H1 (cell line): ENCODE results near the gene CELF6. TPM values are rescaled to one million over a fixed set of nuclear protein-coding genes. Genes with fewer than 3 reads are reported as not detected.

Source experiments
- CTCF ChIA-PET: fragments of 300-600 bp; sonication (Branson Sonifier 250); formaldehyde crosslinking; loops from one replicate; lab custom pipeline; 2021; ENCODE audit not compliant: partially characterized antibody; lab: Charles Lee
- POLR2A ChIA-PET: fragments of 300-600 bp; sonication (Branson Sonifier 250); formaldehyde crosslinking; loops from one replicate; lab custom pipeline; 2021; ENCODE audit warnings: inconsistent platforms; ENCODE audit not compliant: partially characterized antibody; lab: Charles Lee
- DNase-seq, 2 experiments: peaks; one replicate each; pipeline versions ENCODE4 v3.0.0 to v3.0.0-alpha.2; 2010 to 2022; ENCODE audit warnings: low spot score in 2 of 2, low read depth in 1 of 2, mixed read lengths in 1 of 2
- FAIRE-seq: peaks from 2 replicates; lab custom pipeline; 2011; peaks lifted over from hg19 to GRCh38; lab: Jason Lieb, UNC
- H2AFZ ChIP-seq: 2 replicates; pipeline ENCODE4 v1.8.1; 2012; ENCODE audit warnings: low read length, inconsistent platforms
- H2AK5ac ChIP-seq: 2 replicates; pipeline ENCODE4 v1.6.1; 2013; ENCODE audit warnings: low read depth, low read length
- H2BK120ac ChIP-seq: replicated peaks from 2 replicates; pipeline ENCODE3; 2013; ENCODE audit warnings: low read depth, low read length, inconsistent platforms
- H2BK12ac ChIP-seq: 2 replicates; pipeline ENCODE4 v1.6.1; 2013; ENCODE audit warnings: low read depth, low read length
- H2BK15ac ChIP-seq: 2 replicates; pipeline ENCODE4 v1.6.1; 2013; ENCODE audit warnings: low read length
- H2BK20ac ChIP-seq: 2 replicates; pipeline ENCODE4 v1.6.1; 2013; ENCODE audit warnings: low read length
- H2BK5ac ChIP-seq: 2 replicates; pipeline ENCODE4 v1.6.1; 2013; ENCODE audit warnings: low read depth, low read length
- H3K14ac ChIP-seq: 2 replicates; pipeline ENCODE4 v1.6.1; 2013; ENCODE audit warnings: inconsistent platforms; ENCODE audit not compliant: insufficient read length
- H3K18ac ChIP-seq: 2 replicates; pipeline ENCODE4 v1.6.1; 2013; ENCODE audit warnings: low read length; ENCODE audit errors: extremely low read depth
- H3K23ac ChIP-seq: 2 replicates; pipeline ENCODE4 v1.6.1; 2013; ENCODE audit warnings: inconsistent platforms; ENCODE audit not compliant: insufficient read length
- H3K23me2 ChIP-seq: 2 replicates; pipeline ENCODE4 v1.6.1; 2013; ENCODE audit warnings: low read depth, low read length
- H3K27ac ChIP-seq: 2 replicates; pipeline ENCODE4 v1.6.1; 2011; ENCODE audit warnings: low read depth, low read length, inconsistent platforms
- H3K27me3 ChIP-seq, 4 experiments: replicated peaks in 1 of 4; 1 replicate in 1 of 4; 2 replicates in 3 of 4; pipeline versions ENCODE4 v1.6.1 to v1.8.1; 2011 to 2013; ENCODE audit warnings: low read length in 3 of 4, mild to moderate bottlenecking in 3 of 4, inconsistent platforms in 2 of 4, mixed read lengths in 2 of 4, moderate library complexity in 1 of 4; ENCODE audit not compliant: control insufficient read depth in 3 of 4, insufficient read depth in 3 of 4; ENCODE audit errors: extremely low read depth in 1 of 4
- H3K36me3 ChIP-seq, 4 experiments: 2 replicates each; pipeline versions ENCODE4 v1.6.1 to v1.8.1; 2011 to 2013; ENCODE audit warnings: mild to moderate bottlenecking in 4 of 4, low read length in 3 of 4, moderate library complexity in 2 of 4, control low read depth in 1 of 4, inconsistent platforms in 1 of 4; ENCODE audit not compliant: insufficient read depth in 4 of 4, control insufficient read depth in 2 of 4
- H3K4ac ChIP-seq: replicated peaks from 2 replicates; pipeline ENCODE3; 2013; ENCODE audit warnings: low read length, low read depth, mixed read lengths, inconsistent platforms; ENCODE audit not compliant: insufficient read length
- H3K4me1 ChIP-seq, 4 experiments: replicated peaks in 1 of 4; 1 replicate in 1 of 4; 2 replicates in 3 of 4; pipeline versions ENCODE4 v1.6.1 to v1.8.1; 2011 to 2013; ENCODE audit warnings: low read length in 3 of 4, inconsistent platforms in 2 of 4, mixed read lengths in 1 of 4; ENCODE audit not compliant: insufficient read depth in 4 of 4, control insufficient read depth in 3 of 4
- H3K4me2 ChIP-seq, 2 experiments: 2 replicates each; pipeline versions ENCODE4 v1.6.1 to v1.8.1; 2011 to 2013; ENCODE audit warnings: low read depth in 2 of 2, low read length in 2 of 2, control low read depth in 1 of 2, inconsistent platforms in 1 of 2, mild to moderate bottlenecking in 1 of 2; ENCODE audit not compliant: insufficient read depth in 1 of 2
- H3K4me3 ChIP-seq, 4 experiments: fragments of 200-600, 300-600 bp in 1 of 4; sonication (generic), shearing (Covaris generic), sonication (Bioruptor Twin) in 1 of 4; 2 replicates each; pipeline versions ENCODE4 v1.5.1 to v1.8.1; 2011 to 2016; ENCODE audit warnings: low read length in 4 of 4, low read depth in 3 of 4, control low read depth in 2 of 4, inconsistent platforms in 2 of 4, mild to moderate bottlenecking in 2 of 4, mixed read lengths in 1 of 4, moderate library complexity in 1 of 4; ENCODE audit not compliant: insufficient read depth in 2 of 4; ENCODE audit errors: extremely low read depth in 1 of 4
- H3K56ac ChIP-seq: replicated peaks from 2 replicates; pipeline ENCODE3; 2013; ENCODE audit warnings: low read depth, mild to moderate bottlenecking, mixed read lengths, low read length, inconsistent platforms; ENCODE audit not compliant: insufficient read length
- H3K79me1 ChIP-seq: 2 replicates; pipeline ENCODE4 v1.6.1; 2013; ENCODE audit warnings: low read depth, low read length, control low read depth
- H3K79me2 ChIP-seq, 2 experiments: 2 replicates each; pipeline versions ENCODE4 v1.6.1 to v1.8.1; 2012 to 2013; ENCODE audit warnings: low read length in 2 of 2, mild to moderate bottlenecking in 2 of 2, inconsistent platforms in 1 of 2; ENCODE audit not compliant: insufficient read depth in 2 of 2, control insufficient read depth in 1 of 2
- H3K9ac ChIP-seq, 4 experiments: replicated peaks in 1 of 4; 1 replicate in 1 of 4; 2 replicates in 3 of 4; pipeline versions ENCODE4 v1.6.1 to v1.8.1; 2011 to 2013; ENCODE audit warnings: low read depth in 3 of 4, low read length in 3 of 4, control low read depth in 2 of 4, mild to moderate bottlenecking in 2 of 4, moderate library complexity in 2 of 4, inconsistent platforms in 1 of 4; ENCODE audit errors: extremely low read depth in 1 of 4
- H3K9me3 ChIP-seq, 2 experiments: 2 replicates each; pipeline versions ENCODE4 v1.6.1 to v1.8.1; 2012 to 2013; ENCODE audit warnings: mild to moderate bottlenecking in 2 of 2, moderate library complexity in 2 of 2, control low read depth in 1 of 2, inconsistent platforms in 1 of 2, low read depth in 1 of 2, low read length in 1 of 2, mixed read lengths in 1 of 2; ENCODE audit not compliant: insufficient read depth in 2 of 2
- H4K20me1 ChIP-seq, 2 experiments: replicated peaks in 1 of 2; 2 replicates each; pipeline versions ENCODE3 to v1.8.1; 2011 to 2013; ENCODE audit warnings: inconsistent platforms in 2 of 2, low read length in 2 of 2, mild to moderate bottlenecking in 1 of 2; ENCODE audit not compliant: insufficient read depth in 2 of 2, control insufficient read depth in 1 of 2
- H4K5ac ChIP-seq: 2 replicates; pipeline ENCODE4 v1.6.1; 2013; ENCODE audit warnings: low read length, low read depth, mixed read lengths, inconsistent platforms; ENCODE audit not compliant: insufficient read length
- H4K8ac ChIP-seq: 2 replicates; pipeline ENCODE4 v1.8.0; 2013; ENCODE audit warnings: mild to moderate bottlenecking, moderate library complexity, low read length, inconsistent platforms; ENCODE audit not compliant: insufficient read depth; ENCODE audit errors: extremely low read depth
- H4K91ac ChIP-seq: replicated peaks from 2 replicates; pipeline ENCODE3; 2013; ENCODE audit warnings: low read length, mixed read lengths, inconsistent platforms; ENCODE audit not compliant: insufficient read length
- BACH1 ChIP-seq: IDR thresholded peaks from 2 replicates; pipeline ENCODE4 v1.6.1; 2012; ENCODE audit warnings: low read length, improper control_type of control experiment
- BCL11A ChIP-seq, 2 experiments: IDR thresholded peaks; one replicate each; pipeline ENCODE4 v1.6.1; 2011; ENCODE audit warnings: low read depth in 2 of 2, low read length in 2 of 2, mild to moderate bottlenecking in 2 of 2
- BRCA1 ChIP-seq: IDR thresholded peaks from 2 replicates; pipeline ENCODE4 v1.6.1; 2012; ENCODE audit warnings: low read depth, low read length, improper control_type of control experiment
- CBX8 ChIP-seq: fragments of 300-800, 300-1000 bp; sonication (generic); IDR thresholded peaks from 2 replicates; pipeline ENCODE4 v1.7.1; 2016; ENCODE audit warnings: low read depth, low read length, borderline replicate concordance
- CTBP2 ChIP-seq: IDR thresholded peaks from 2 replicates; pipeline ENCODE4 v1.7.0; 2011; ENCODE audit warnings: borderline replicate concordance, mild to moderate bottlenecking, moderate library complexity, mixed read lengths, low read length; ENCODE audit not compliant: insufficient read depth, insufficient read length
- GTF2F1 ChIP-seq: IDR thresholded peaks from 2 replicates; pipeline ENCODE4 v1.6.1; 2012; ENCODE audit warnings: low read depth, low read length, improper control_type of control experiment, borderline replicate concordance
- JUND ChIP-seq: IDR thresholded peaks from 2 replicates; pipeline ENCODE4 v1.6.1; 2011; ENCODE audit warnings: mild to moderate bottlenecking, improper control_type of control experiment, low read length
- KDM5A ChIP-seq: fragments of 200-600 bp; IDR thresholded peaks from 2 replicates; pipeline ENCODE4 v1.7.1; 2012; ENCODE audit warnings: mild to moderate bottlenecking, low read length, inconsistent platforms, mixed read lengths
- RAD21 ChIP-seq, 2 experiments: IDR thresholded peaks in 1 of 2; conservative IDR thresholded peaks in 1 of 2; 2 replicates each; pipeline ENCODE4 v1.6.1; 2011; ENCODE audit warnings: low read depth in 2 of 2, low read length in 2 of 2, improper control_type of control experiment in 1 of 2, inconsistent platforms in 1 of 2, mild to moderate bottlenecking in 1 of 2, moderate library complexity in 1 of 2
- SIN3A ChIP-seq, 2 experiments: IDR thresholded peaks in 1 of 2; conservative IDR thresholded peaks in 1 of 2; 2 replicates each; pipeline ENCODE4 v1.6.1; 2011 to 2012; ENCODE audit warnings: low read length in 2 of 2, improper control_type of control experiment in 1 of 2, low read depth in 1 of 2, mild to moderate bottlenecking in 1 of 2
- TCF12 ChIP-seq: IDR thresholded peaks from 2 replicates; pipeline ENCODE4 v1.6.1; 2011; ENCODE audit warnings: low read depth, mild to moderate bottlenecking, low read length
- TEAD4 ChIP-seq: IDR thresholded peaks from 2 replicates; pipeline ENCODE4 v1.6.1; 2012; ENCODE audit warnings: low read depth, low read length, inconsistent platforms, mixed read lengths
- WGBS, 2 experiments: shearing (Covaris generic) in 1 of 2; methylation state at CpG; one replicate each; pipeline versions ENCODE4 v1.1.6 to v1.1.7; 2013 to 2015; ENCODE audit warnings: low lambda C conversion rate in 2 of 2, mixed read lengths in 2 of 2, inconsistent platforms in 1 of 2, low coverage in 1 of 2, missing lambda C conversion rate in 1 of 2; ENCODE audit not compliant: insufficient replicate concordance in 2 of 2, insufficient coverage in 1 of 2, insufficient read length in 1 of 2; ENCODE audit errors: extremely low coverage in 1 of 2, missing lambda C conversion rate in 1 of 2; 5-methylcytosine and 5-hydroxymethylcytosine counted together
- polyA plus RNA-seq, 7 experiments: library from polyadenylated mRNA; depleted of rRNA in 3 of 7; stranded (reverse) in 5 of 7; unstranded in 2 of 7; fragments of >200 nt in 5 of 7; fragments of 200-250 nt in 2 of 7; gene quantifications; 1 replicate in 5 of 7; 2 replicates in 1 of 7; 4 replicates in 1 of 7; pipeline versions ENCODE4 v1.2.1 to v1.2.3, GENCODE V29; 2011 to 2013; ENCODE audit warnings: missing spikeins in 2 of 7, mixed read lengths in 2 of 7
- total RNA-seq: library from RNA; stranded (reverse); fragmentation: NEBNext Ultra II Directional; extraction: Animal tissue kit (Norgen Biotek cat#: 25700); gene quantifications from 2 replicates; pipeline ENCODE4 v1.2.1, GENCODE V29; 2021

Gene CELF6
- total and polyA plus RNA-seq, 2 of the 8 experiments (the other 6 are each of a cell fraction or from before 2014, with no cell fraction given): 0.09 to 0.19 TPM

DNA sequence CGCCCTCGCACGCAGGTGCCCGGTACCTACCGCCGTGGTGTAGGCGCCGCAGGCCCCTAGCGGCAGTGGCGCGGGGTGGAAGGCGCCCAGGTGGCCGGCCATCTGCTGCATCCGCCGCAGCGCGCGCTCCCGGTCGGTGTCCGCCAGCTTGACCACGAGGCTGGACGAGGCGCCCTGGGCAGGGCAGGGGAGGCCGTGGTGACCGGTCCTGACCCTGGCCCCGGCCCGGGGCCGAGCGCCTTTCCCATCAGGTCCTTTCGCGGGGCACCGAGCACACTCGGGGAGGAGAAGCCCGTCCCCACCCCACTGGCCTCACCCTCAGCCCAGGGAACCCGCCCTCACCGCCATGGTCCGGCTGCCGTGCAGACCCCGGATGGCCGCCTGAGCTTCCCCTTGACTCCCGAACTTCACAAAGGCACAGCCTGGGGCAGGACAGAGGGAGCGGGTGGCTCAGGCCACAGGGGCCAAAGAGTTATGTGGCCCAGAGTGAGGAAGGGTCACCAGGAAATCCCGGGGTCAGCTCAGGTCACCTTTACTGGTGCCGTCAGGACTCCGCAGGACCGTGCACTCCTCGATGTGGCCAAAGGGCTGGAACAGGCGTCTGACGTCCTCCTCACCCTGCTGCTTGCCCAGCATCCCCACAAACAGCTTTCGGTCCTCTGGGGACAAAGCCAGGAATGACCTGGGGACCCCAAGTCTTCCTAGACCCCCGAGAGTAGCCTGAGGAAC, 30.2 kb downstream of the CELF6 start:
- Histone ChIP-seq H3K56ac (no peak overlapping the region), H2BK12ac (no peak overlapping the region), H2AFZ (no peak overlapping the region), H3K79me1 (no peaks in the 10 kb centered on the region), H3K27ac (no peak overlapping the region), H3K79me2 (no peaks in the 10 kb centered on the region), H3K4me3 (no peak overlapping the region), H3K9ac (no peak overlapping the region), H3K14ac (no peak overlapping the region), H4K91ac (no peak overlapping the region), H2BK20ac (no peak overlapping the region), H4K20me1 (no peaks in the 10 kb centered on the region), H3K36me3 (no peaks in the 10 kb centered on the region), H3K18ac (no peak overlapping the region), H3K4ac (no peak overlapping the region), H2BK15ac (no peak overlapping the region), H3K4me1 (no peaks in the 10 kb centered on the region), H3K23ac (no peak overlapping the region), H3K23me2 (no peaks in the 10 kb centered on the region), H4K8ac (peak overlapping the region; percentile 30; the same call in 1 of the 2 replicates), H3K27me3 (peaks cover 0 to 2% (median 0%) of the 10 kb centered on the region in 4 experiments; a peak in 1 of 7 replicates), H3K9me3 (no peaks in the 10 kb centered on the region), H2BK5ac (no peak overlapping the region), H4K5ac (no peak overlapping the region), H2BK120ac (no peak overlapping the region), H2AK5ac (no peak overlapping the region), H3K4me2 (no peak overlapping the region)
- FAIRE-seq (no peak), DNase-seq (no peak)
- ChIA-PET POLR2A (no interaction called here), CTCF (interaction anchor here (0.7 to 2.5 kb wide), 5 partner anchors 11 to 432 kb away, joined by 3 to 6 read pairs (median 4); partner anchors contain the start of gene GRAMD2A)
- WGBS, 2 experiments: 94% methylated on average over 40 of the region's 52 CpGs; no CpG with 5 or more reads in 1 of the 2 experiments
- TF ChIP-seq BRCA1 (no peak), RAD21 (IDR thresholded peaks at IDR 0.05 in 1 of 2, conservative IDR thresholded peaks at IDR 0.05 in 1 of 2; ENCODE audit: low read depth in 2 of 2, low read length in 2 of 2) (no peak), BACH1 (no peak), CBX8 (no peak), GTF2F1 (no peak), TEAD4 (no peak), BCL11A (IDR thresholded peaks at IDR 0.05; ENCODE audit: low read depth in 2 of 2, low read length in 2 of 2) (no peak), SIN3A (conservative IDR thresholded peaks at IDR 0.05 in 1 of 2, IDR thresholded peaks at IDR 0.05 in 1 of 2; ENCODE audit: low read depth in 1 of 2, low read length in 2 of 2) (no peak), TCF12 (no peak), JUND (no peak), KDM5A (no peak), CTBP2 (no peak)
